Adrenal gland (tissue), 5 donors: ENCODE results near the gene YKT6.

Experiments
- POLR2A ChIP-seq, 2 donors: fragments of 450-650 bp; IDR thresholded peaks; one replicate each; pipeline ENCODE4 v1.6.1; 2017; ENCODE audit warnings: antibody characterized with exemption in 2 of 2, mild to moderate bottlenecking in 2 of 2, moderate library complexity in 1 of 2
- TF ChIP-seq, protein P1 (sequence below), 6 experiments: fragments of 450-650 bp in 4 of 6; fragments of 200-600 bp in 2 of 6; sonication (generic) in 1 of 6; IDR thresholded peaks; 1 replicate in 5 of 6; 2 replicates in 1 of 6; pipeline versions ENCODE4 v1.5.1 to v1.8.0; 2016 to 2021; ENCODE audit warnings: antibody characterized with exemption in 6 of 6, mild to moderate bottlenecking in 2 of 6, moderate library complexity in 1 of 6
- donor health status: DM: no; HTN: no; CAD: no.

DNA sequence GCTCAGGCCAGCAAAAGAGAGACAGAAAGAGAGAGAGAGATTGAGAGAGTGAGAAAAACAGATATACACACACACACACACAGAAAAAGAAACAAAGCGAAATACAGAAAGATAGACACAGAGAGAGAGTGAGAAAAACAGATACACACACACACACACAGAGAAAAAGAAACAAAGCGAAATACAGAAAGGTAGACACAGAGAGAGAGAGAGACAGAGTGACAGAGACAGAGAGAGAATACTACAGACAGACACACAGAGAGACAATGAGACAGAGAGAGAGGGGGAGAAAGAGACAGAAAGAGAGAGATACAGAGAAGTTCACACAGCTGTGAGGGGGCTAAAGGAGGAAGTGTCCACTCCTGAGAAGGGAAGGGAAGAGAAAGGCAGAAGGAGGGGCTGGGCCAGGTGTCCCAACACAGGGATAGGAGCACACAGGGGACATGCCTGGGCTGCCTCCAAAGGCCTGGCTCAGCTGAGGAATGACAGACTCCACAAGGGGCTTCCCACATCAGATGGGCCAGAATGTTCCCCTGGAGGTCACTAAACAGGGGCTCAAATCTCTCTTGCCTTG, 15.8 kb upstream of the YKT6 start:
- TF ChIP-seq, protein P1, sequence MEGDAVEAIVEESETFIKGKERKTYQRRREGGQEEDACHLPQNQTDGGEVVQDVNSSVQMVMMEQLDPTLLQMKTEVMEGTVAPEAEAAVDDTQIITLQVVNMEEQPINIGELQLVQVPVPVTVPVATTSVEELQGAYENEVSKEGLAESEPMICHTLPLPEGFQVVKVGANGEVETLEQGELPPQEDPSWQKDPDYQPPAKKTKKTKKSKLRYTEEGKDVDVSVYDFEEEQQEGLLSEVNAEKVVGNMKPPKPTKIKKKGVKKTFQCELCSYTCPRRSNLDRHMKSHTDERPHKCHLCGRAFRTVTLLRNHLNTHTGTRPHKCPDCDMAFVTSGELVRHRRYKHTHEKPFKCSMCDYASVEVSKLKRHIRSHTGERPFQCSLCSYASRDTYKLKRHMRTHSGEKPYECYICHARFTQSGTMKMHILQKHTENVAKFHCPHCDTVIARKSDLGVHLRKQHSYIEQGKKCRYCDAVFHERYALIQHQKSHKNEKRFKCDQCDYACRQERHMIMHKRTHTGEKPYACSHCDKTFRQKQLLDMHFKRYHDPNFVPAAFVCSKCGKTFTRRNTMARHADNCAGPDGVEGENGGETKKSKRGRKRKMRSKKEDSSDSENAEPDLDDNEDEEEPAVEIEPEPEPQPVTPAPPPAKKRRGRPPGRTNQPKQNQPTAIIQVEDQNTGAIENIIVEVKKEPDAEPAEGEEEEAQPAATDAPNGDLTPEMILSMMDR (IDR thresholded peaks at IDR 0.05) = no peak
- TF ChIP-seq POLR2A (IDR thresholded peaks at IDR 0.05) = no peak
